HEK293T (cell line): Measurements from ENCODE around the gene PAM.

Source experiments
- CTCF ChIA-PET: fragments of 350-600 bp; formaldehyde crosslinking; extraction: SDS; loops from one replicate; lab custom pipeline; 2021; ENCODE audit warnings: antibody characterized with exemption, inconsistent platforms; lab: Yijun Ruan, JAX
- POLR2A ChIA-PET: fragments of 350-600 bp; formaldehyde crosslinking; extraction: SDS; loops from one replicate; lab custom pipeline; 2020; ENCODE audit warnings: antibody characterized with exemption, inconsistent platforms; lab: Yijun Ruan, JAX
- DNase-seq: peaks from one replicate; pipeline ENCODE4 v3.0.0; 2012; ENCODE audit warnings: mixed read lengths; ENCODE audit errors: extremely low spot score
- ARNT ChIP-seq: fragments of 450-650 bp; IDR thresholded peaks from 2 replicates; pipeline ENCODE4 v1.6.1; 2017; ENCODE audit warnings: mild to moderate bottlenecking
- BHLHE40 ChIP-seq: fragments of 450-650 bp; IDR thresholded peaks from 2 replicates; pipeline ENCODE4 v1.6.1; 2016; ENCODE audit warnings: mild to moderate bottlenecking, moderate library complexity, borderline replicate concordance
- CTBP1 ChIP-seq: fragments of 450-650 bp; IDR thresholded peaks from 2 replicates; pipeline ENCODE4 v1.6.1; 2016; ENCODE audit warnings: borderline replicate concordance
- ELF4 ChIP-seq: fragments of 450-650 bp; IDR thresholded peaks from 2 replicates; pipeline ENCODE4 v1.6.1; 2017; ENCODE audit warnings: antibody characterized with exemption
- FOXA1 ChIP-seq: fragments of 450-650 bp; IDR thresholded peaks from 2 replicates; pipeline ENCODE4 v1.6.1; 2016; ENCODE audit warnings: mild to moderate bottlenecking
- FOXK2 ChIP-seq: fragments of 450-650 bp; IDR thresholded peaks from 2 replicates; pipeline ENCODE4 v1.6.1; 2016; ENCODE audit warnings: mild to moderate bottlenecking
- FOXM1 ChIP-seq: fragments of 450-650 bp; IDR thresholded peaks from 2 replicates; pipeline ENCODE4 v1.6.1; 2017; ENCODE audit warnings: mild to moderate bottlenecking, borderline replicate concordance
- HDGF ChIP-seq: fragments of 450-650 bp; IDR thresholded peaks from 2 replicates; pipeline ENCODE4 v1.6.1; 2017; ENCODE audit warnings: antibody characterized with exemption, borderline replicate concordance
- L3MBTL2 ChIP-seq: fragments of 450-650 bp; conservative IDR thresholded peaks from 2 replicates; pipeline ENCODE4 v1.6.1; 2016; ENCODE audit warnings: mild to moderate bottlenecking
- LEF1 ChIP-seq: fragments of 450-650 bp; IDR thresholded peaks from 2 replicates; pipeline ENCODE4 v1.6.1; 2017; ENCODE audit warnings: mild to moderate bottlenecking, borderline replicate concordance
- NFRKB ChIP-seq: fragments of 450-650 bp; IDR thresholded peaks from 2 replicates; pipeline ENCODE4 v1.6.1; 2016; ENCODE audit warnings: mild to moderate bottlenecking, moderate library complexity
- SP1 ChIP-seq: fragments of 450-650 bp; IDR thresholded peaks from 2 replicates; pipeline ENCODE4 v1.6.1; 2017
- SUZ12 ChIP-seq: fragments of 450-650 bp; IDR thresholded peaks from 2 replicates; pipeline ENCODE4 v1.6.1; 2016; ENCODE audit warnings: mild to moderate bottlenecking
- TARDBP ChIP-seq: fragments of 450-650 bp; IDR thresholded peaks from 2 replicates; pipeline ENCODE4 v1.6.1; 2016
- ZNF384 ChIP-seq: fragments of 450-650 bp; IDR thresholded peaks from 2 replicates; pipeline ENCODE4 v1.6.1; 2016
- TF ChIP-seq, protein P1 (sequence below): fragments of 450-650 bp; IDR thresholded peaks from 2 replicates; pipeline ENCODE4 v1.6.1; 2016

PAM gene

GRCh38 chr5:102798104-102798785, 43.1 kb downstream of the PAM start:
- ChIA-PET CTCF (interaction anchor here (1.1 to 1.7 kb wide), 2 partner anchors 10 to 44 kb away, joined by 3 to 4 read pairs; no protein-coding TSS in a partner anchor), POLR2A (no interaction called here)
- no peak for DNase-seq
- TF ChIP-seq, protein P1, sequence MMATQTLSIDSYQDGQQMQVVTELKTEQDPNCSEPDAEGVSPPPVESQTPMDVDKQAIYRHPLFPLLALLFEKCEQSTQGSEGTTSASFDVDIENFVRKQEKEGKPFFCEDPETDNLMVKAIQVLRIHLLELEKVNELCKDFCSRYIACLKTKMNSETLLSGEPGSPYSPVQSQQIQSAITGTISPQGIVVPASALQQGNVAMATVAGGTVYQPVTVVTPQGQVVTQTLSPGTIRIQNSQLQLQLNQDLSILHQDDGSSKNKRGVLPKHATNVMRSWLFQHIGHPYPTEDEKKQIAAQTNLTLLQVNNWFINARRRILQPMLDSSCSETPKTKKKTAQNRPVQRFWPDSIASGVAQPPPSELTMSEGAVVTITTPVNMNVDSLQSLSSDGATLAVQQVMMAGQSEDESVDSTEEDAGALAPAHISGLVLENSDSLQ = no peak
- TF ChIP-seq BHLHE40 = no peak

DNA sequence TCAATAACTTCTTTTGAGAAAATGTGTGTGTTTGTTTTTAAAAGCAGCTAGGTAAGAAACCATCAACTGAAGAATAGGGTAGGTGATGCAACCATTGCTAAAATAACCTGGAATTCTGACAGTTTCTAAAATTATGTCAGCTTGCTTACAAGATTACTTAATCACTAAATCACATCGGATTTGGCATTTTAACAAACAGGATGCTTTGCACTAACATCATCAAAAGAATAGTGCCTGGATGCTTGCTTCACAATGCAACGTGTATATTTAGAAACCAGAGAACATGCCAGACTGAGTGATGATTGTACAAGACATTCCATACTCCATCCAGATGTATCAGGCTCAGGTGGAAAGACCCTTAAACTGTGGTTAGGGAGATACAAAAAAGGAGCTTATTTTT, 43.9 kb downstream of the PAM start:
- ChIA-PET CTCF (interaction anchor here (1.7 kb wide), 1 partner anchor 9 kb away, joined by 4 read pairs; no protein-coding TSS in a partner anchor), POLR2A (no interaction called here)
- TF ChIP-seq FOXK2 (no peak), NFRKB (no peak), ARNT (no peak), CTBP1 (no peak), HDGF (no peak), FOXM1 (no peak), FOXA1 (no peak), LEF1 (no peak), BHLHE40 (no peak), SUZ12 (no peak), ZNF384 (no peak), L3MBTL2 (no peak)
- TF ChIP-seq, protein P1 = no peak
- DNase-seq = no peak

DNA sequence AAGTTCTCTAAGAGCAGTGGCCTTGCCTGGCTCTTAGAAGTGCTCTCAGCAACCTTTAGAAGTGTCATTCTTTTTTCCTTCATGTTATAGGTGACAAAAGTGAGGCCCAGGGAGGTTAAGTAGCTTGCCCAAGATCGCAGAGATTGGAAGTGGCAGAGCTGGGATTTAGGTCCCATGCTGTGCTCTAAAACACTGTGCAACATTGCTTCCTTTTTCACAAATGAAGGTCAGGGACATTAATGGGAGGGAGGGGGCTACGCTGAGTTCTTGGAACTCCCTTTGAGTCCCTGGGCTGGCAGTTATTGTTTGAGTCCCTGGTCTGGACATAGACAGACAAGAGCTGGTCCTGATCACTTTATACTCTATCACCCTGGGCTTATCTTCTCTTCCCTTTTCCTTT, 45.3 kb downstream of the PAM start:
- ChIA-PET CTCF (interaction anchor here (1.7 kb wide), 1 partner anchor 7 kb away, joined by 4 read pairs; no protein-coding TSS in a partner anchor), POLR2A (no interaction called here)
- DNase-seq = no peak
- no peak for TF ChIP-seq HDGF

- no peak for DNase-seq
- TF ChIP-seq ARNT (no peak), ZNF384 (no peak), FOXA1 (no peak), L3MBTL2 (no peak)
- ChIA-PET POLR2A (interaction anchor here (1.0 kb wide), 1 partner anchor 45 kb away, joined by 3 read pairs; no protein-coding TSS in a partner anchor), CTCF (no interaction called here)
Observed at GRCh38 chr5:102801371-102801770, 46.3 kb downstream of the PAM start.

DNA sequence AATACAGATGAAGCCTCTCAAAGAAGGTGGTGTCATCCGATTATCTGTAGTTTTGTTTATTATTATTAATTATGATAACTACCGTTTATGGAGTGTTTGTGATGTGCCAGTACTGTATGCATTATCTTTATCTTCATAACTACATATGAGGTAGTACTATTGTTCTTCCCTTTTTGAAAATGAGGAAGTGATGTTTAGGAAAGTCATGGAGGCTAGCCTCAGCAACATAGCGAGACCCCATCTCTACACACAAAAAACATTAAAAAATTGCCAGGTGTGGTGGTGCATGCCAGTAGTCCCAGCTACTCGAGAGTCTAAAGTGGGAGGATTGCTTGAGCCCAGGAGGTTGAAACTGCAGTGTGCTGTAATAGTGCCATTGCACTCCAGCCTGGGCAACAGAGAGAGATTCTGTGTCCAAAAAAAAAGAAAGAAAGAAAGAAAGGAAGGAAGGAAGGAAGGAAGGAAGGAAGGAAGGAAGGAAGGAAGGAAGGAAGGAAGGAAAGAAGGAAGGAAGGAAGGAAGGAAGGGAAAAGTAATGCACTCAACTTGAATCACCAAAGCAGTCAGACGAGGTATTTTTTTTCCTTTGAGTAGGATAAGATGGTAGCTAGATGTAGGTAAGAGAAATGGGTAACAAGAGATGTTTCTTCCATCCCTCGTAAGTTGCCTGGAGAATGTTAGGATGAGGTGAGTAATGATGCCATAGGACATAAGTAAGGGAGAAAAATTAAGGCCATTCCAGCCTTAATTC, 47.8 kb downstream of the PAM start:
- POLR2A ChIA-PET = no interaction called here
- CTCF ChIA-PET = no interaction called here
- DNase-seq = no peak
- TF ChIP-seq FOXK2 = no peak
- no peak for TF ChIP-seq FOXM1
- TF ChIP-seq CTBP1 = no peak
- TF ChIP-seq ZNF384 = no peak

- ChIA-PET CTCF (interaction anchor here (1.8 kb wide), 1 partner anchor 9 kb away, joined by 4 read pairs; no protein-coding TSS in a partner anchor), POLR2A (no interaction called here)
- TF ChIP-seq FOXM1 = no peak
- TF ChIP-seq CTBP1 = no peak
- no peak for TF ChIP-seq ELF4
- TF ChIP-seq TARDBP = no peak
- no peak for TF ChIP-seq SP1
- TF ChIP-seq NFRKB = no peak
- TF ChIP-seq, protein P1 = no peak
- TF ChIP-seq L3MBTL2 = no peak
- peak; percentile 11 for DNase-seq
Observed at GRCh38 chr5:102807878-102808502, 52.9 kb downstream of the PAM start.

- DNase-seq = no peak
- CTCF ChIA-PET = no interaction called here
- POLR2A ChIA-PET = no interaction called here
- TF ChIP-seq BHLHE40 (no peak), ARNT (no peak), ELF4 (no peak), NFRKB (no peak), HDGF (no peak), L3MBTL2 (no peak), FOXM1 (no peak), TARDBP (no peak), FOXA1 (no peak), FOXK2 (no peak)
- TF ChIP-seq, protein P1 = no peak
Observed at GRCh38 chr5:102809033-102809432, 53.9 kb downstream of the PAM start.
